ENCODE measurements around the gene RPL19.

DNA sequence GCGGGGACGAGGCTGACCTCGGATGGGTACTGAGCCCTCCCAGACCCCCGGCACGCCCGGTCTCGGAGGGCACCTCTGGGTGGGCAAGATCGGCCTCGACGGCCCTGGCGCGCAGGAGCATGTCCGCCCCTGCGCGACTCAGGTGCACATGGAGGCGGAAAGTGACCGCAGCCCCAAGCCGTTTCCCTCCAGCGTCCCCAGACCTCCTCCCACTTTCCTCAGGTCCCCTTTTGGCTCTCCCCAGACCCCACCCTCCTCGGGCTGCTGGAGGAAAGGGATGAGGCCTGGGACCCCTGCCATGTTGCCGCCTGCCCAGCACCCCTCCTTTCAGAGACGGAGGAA lies 10.0 kb downstream of the RPL19 start:
- TF ChIP-seq, protein P1, sequence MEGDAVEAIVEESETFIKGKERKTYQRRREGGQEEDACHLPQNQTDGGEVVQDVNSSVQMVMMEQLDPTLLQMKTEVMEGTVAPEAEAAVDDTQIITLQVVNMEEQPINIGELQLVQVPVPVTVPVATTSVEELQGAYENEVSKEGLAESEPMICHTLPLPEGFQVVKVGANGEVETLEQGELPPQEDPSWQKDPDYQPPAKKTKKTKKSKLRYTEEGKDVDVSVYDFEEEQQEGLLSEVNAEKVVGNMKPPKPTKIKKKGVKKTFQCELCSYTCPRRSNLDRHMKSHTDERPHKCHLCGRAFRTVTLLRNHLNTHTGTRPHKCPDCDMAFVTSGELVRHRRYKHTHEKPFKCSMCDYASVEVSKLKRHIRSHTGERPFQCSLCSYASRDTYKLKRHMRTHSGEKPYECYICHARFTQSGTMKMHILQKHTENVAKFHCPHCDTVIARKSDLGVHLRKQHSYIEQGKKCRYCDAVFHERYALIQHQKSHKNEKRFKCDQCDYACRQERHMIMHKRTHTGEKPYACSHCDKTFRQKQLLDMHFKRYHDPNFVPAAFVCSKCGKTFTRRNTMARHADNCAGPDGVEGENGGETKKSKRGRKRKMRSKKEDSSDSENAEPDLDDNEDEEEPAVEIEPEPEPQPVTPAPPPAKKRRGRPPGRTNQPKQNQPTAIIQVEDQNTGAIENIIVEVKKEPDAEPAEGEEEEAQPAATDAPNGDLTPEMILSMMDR (IDR thresholded peaks at IDR 0.05) = no peak
- TF ChIP-seq POLR2A (IDR thresholded peaks at IDR 0.05) = no peak
